Measurements from ENCODE around the gene FHAD1. TPM values are rescaled to one million over a fixed set of nuclear protein-coding genes. Genes with fewer than 3 reads are reported as not detected.

Gene FHAD1
- total RNA-seq, 2 experiments from 2014 or later: not detected

DNA sequence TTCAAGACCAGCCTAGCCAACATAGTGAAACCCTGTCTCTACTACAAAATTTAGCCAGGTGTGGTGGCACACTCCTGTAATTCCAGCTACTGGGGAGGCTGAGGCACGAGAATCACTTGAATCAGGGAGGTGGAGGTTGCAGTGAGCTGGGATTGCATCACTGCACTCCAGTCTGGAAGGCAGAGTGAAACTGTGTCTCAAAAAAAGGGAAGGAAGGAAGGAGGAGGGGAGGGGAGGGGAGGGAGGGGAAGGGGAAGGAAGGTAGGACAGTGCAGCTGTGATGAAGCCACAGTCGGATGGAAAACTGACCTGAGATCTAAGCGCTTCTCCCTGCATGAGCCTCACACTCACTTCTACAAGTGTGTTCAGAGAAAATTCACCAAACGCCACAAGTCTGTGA, 22.0 kb upstream of the FHAD1 start:
- no peak for ATAC-seq (ENCODE audit: poor library complexity)
- no peaks in the 10 kb centered on the region for H3K4me1 ChIP-seq (ENCODE audit: insufficient read depth, low read length)
- H3K27ac ChIP-seq (ENCODE audit: low read depth in 1 of 2, low read length in 2 of 2): no peak overlapping the region
- H3K4me3 Mint-ChIP-seq: no peak overlapping the region
- H3K36me3 ChIP-seq (ENCODE audit: insufficient read depth, low read length): no peaks in the 10 kb centered on the region
- no peak for DNase-seq
- peaks cover 0 to 3% of the 10 kb centered on the region in 2 experiments for H3K27me3 ChIP-seq (ENCODE audit: control insufficient read depth in 1 of 2, insufficient read depth in 2 of 2, low read length in 2 of 2)
- ChIA-PET POLR2A (no interaction called here), CTCF (no interaction called here)
- TF ChIP-seq, protein P1, sequence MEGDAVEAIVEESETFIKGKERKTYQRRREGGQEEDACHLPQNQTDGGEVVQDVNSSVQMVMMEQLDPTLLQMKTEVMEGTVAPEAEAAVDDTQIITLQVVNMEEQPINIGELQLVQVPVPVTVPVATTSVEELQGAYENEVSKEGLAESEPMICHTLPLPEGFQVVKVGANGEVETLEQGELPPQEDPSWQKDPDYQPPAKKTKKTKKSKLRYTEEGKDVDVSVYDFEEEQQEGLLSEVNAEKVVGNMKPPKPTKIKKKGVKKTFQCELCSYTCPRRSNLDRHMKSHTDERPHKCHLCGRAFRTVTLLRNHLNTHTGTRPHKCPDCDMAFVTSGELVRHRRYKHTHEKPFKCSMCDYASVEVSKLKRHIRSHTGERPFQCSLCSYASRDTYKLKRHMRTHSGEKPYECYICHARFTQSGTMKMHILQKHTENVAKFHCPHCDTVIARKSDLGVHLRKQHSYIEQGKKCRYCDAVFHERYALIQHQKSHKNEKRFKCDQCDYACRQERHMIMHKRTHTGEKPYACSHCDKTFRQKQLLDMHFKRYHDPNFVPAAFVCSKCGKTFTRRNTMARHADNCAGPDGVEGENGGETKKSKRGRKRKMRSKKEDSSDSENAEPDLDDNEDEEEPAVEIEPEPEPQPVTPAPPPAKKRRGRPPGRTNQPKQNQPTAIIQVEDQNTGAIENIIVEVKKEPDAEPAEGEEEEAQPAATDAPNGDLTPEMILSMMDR (IDR thresholded peaks at IDR 0.05): no peak
- H3K9me3 ChIP-seq (ENCODE audit: control insufficient read depth in 1 of 2, insufficient read depth in 1 of 2, low read length in 2 of 2): no peaks in the 10 kb centered on the region
- no peaks in the 10 kb centered on the region for H3K4me1 Mint-ChIP-seq (ENCODE audit: low read depth)
- H3K36me3 Mint-ChIP-seq (ENCODE audit: low read depth): no peaks in the 10 kb centered on the region
- H3K27ac Mint-ChIP-seq: no peak overlapping the region
- H3K4me3 ChIP-seq (ENCODE audit: low read length): no peak overlapping the region
- no peaks in the 10 kb centered on the region for H3K9me3 Mint-ChIP-seq
- peaks cover 30% of the 10 kb centered on the region for H3K27me3 Mint-ChIP-seq
- intact Hi-C loops (cut with DNase I, micrococcal nuclease): no loop called here

DNA sequence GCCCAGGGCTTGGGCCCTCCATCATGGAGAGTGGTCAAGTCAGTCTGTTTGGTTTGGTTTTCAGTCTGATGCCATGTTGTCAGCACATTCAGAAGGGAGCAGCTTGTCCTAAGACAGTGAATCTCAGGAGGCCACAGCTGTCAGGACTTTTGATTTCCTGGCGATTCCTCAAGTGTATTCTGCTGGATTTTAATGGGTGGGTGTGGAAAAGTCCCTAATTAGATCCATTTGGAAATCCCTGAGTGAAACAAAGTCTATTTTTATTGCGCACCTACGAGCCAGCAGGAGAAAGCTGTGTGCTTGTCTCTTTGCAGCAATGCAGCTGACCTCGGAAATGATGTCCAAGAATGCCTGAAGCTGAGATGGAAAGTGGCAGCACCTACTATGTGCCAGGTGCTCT, 21.6 kb upstream of the FHAD1 start:
- no peaks in the 10 kb centered on the region for H3K4me1 ChIP-seq (ENCODE audit: insufficient read depth, low read length)
- Mint-ChIP-seq H3K36me3 (ENCODE audit: low read depth) (no peaks in the 10 kb centered on the region), H3K9me3 (no peaks in the 10 kb centered on the region), H3K4me1 (ENCODE audit: low read depth) (no peaks in the 10 kb centered on the region), H3K4me3 (no peak overlapping the region), H3K27me3 (peaks cover 28% of the 10 kb centered on the region), H3K27ac (no peak overlapping the region)
- TF ChIP-seq, protein P1 (IDR thresholded peaks at IDR 0.05): no peak
- H3K4me3 ChIP-seq (ENCODE audit: low read length): no peak overlapping the region
- no peaks in the 10 kb centered on the region for H3K36me3 ChIP-seq (ENCODE audit: insufficient read depth, low read length)
- CTCF ChIA-PET: no interaction called here
- no peak overlapping the region for H3K27ac ChIP-seq (ENCODE audit: low read depth in 1 of 2, low read length in 2 of 2)
- no peak for DNase-seq
- no peaks in the 10 kb centered on the region for H3K9me3 ChIP-seq (ENCODE audit: control insufficient read depth in 1 of 2, insufficient read depth in 1 of 2, low read length in 2 of 2)
- POLR2A ChIA-PET: no interaction called here
- peaks cover 0 to 3% of the 10 kb centered on the region in 2 experiments for H3K27me3 ChIP-seq (ENCODE audit: control insufficient read depth in 1 of 2, insufficient read depth in 2 of 2, low read length in 2 of 2)
- intact Hi-C loops (cut with DNase I, micrococcal nuclease): no loop called here
- no peak for ATAC-seq (ENCODE audit: poor library complexity)

DNA sequence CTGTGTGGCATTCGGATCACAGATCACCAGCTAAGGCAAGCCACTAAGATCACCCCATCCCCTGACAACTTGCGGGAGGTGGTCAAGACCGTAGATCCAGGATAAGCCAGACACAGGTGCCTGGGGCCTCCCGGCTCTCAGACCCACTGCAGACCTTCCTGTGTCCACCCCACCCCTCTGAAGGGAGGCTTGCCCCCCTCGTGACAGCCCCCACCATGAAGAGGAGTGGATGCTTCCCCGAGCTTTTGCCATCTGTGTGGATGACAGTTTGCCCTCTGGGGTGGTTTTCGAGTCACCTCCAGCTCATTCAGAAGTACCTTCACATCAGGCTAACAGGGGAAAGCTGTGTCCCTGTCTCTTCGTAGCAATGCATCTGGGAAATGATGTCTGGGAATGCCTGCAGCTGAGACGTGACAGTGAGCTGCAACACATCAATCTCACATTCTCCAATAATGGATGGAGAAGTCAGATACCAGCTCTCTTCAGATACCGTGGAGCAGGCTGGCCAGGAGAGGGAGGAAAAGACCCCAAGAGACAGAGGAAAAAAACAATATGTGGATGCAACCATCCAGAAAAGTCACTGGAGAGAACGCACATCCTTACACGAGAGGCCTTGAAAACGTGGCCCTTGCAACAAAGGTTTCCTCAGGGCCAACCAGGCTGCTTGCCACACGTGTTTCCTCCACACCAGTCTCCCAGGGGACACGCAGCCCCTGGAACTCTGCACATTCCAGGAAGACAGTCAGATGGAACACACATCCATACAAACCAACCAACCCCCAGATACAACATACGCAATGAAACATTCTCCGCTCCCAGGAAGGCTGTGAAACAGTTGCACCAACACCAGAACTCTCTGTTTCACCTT, 20.4 kb upstream of the FHAD1 start:
- no peaks in the 10 kb centered on the region for H3K36me3 ChIP-seq (ENCODE audit: insufficient read depth, low read length)
- no peaks in the 10 kb centered on the region for H3K9me3 ChIP-seq (ENCODE audit: control insufficient read depth in 1 of 2, insufficient read depth in 1 of 2, low read length in 2 of 2)
- POLR2A ChIA-PET: no interaction called here
- no peak overlapping the region for H3K27ac ChIP-seq (ENCODE audit: low read depth in 1 of 2, low read length in 2 of 2)
- H3K27me3 ChIP-seq (ENCODE audit: control insufficient read depth in 1 of 2, insufficient read depth in 2 of 2, low read length in 2 of 2): peaks cover 0 to 3% of the 10 kb centered on the region in 2 experiments
- H3K27me3 Mint-ChIP-seq: peaks cover 27% of the 10 kb centered on the region
- H3K27ac Mint-ChIP-seq: no peak overlapping the region
- H3K4me1 Mint-ChIP-seq (ENCODE audit: low read depth): no peaks in the 10 kb centered on the region
- H3K9me3 Mint-ChIP-seq: no peaks in the 10 kb centered on the region
- intact Hi-C loops (cut with DNase I, micrococcal nuclease): no loop called here
- H3K4me3 ChIP-seq (ENCODE audit: low read length): no peak overlapping the region
- H3K36me3 Mint-ChIP-seq (ENCODE audit: low read depth): no peaks in the 10 kb centered on the region
- TF ChIP-seq, protein P1 (IDR thresholded peaks at IDR 0.05): no peak
- CTCF ChIA-PET: no interaction called here
- DNase-seq (no peak), ATAC-seq (ENCODE audit: poor library complexity) (no peak)
- H3K4me1 ChIP-seq (ENCODE audit: insufficient read depth, low read length): no peaks in the 10 kb centered on the region
- no peak overlapping the region for H3K4me3 Mint-ChIP-seq

All from CD4-positive, alpha-beta T cell (primary cell).